Measurements from ENCODE around the gene CNN2. TPM values are rescaled to one million over a fixed set of nuclear protein-coding genes. Genes with fewer than 3 reads are reported as not detected.

CNN2 gene
- total and polyA plus RNA-seq, 2 donors from 2014 or later: 64.1 to 131 TPM

DNA sequence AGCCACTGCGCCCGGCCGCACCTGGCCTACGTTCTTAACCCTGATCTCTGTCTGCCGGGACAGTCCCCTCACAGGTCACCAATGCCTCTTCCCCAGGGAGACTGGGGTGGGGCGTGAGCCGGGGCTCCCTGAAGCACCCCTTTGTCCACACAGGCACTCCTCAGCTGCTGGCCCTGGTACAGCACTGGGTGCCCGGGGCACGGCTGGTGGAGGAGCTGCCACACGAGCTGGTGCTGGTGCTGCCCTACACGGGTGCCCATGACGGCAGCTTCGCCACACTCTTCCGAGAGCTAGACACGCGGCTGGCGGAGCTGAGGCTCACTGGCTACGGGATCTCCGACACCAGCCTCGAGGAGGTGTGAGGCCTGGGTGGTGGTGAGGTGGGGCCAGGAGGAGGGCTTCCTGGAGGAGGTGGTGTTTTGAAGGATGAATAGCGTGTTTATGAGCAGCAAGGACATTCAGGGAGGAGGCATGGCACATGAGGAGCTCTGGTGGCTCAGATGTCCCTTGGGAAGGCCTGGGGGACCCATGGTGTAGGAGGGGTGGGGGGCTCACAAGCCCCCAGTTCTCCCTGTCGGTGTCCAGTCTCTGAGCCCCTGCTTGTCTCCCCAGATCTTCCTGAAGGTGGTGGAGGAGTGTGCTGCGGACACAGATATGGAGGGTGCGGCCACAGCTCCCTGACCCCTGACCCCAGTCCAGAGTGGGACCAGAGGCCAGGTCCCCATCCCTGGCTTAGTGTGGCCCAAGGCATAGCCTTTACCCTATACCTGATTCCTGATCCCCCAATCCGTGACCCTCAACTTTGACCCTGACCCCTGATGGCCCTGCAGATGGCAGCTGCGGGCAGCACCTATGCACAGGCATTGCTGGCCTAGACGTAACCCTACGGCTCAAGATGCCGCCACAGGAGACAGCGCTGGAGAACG, 27.0 kb downstream of the CNN2 start:
- Histone ChIP-seq H3K36me3 (ENCODE audit: control insufficient read depth in 2 of 3, insufficient read depth in 3 of 3, low read length in 3 of 3) (peaks cover 0 to 4% (median 0%) of the 10 kb centered on the region in 3 donors), H3K9me3 (ENCODE audit: control insufficient read depth in 2 of 3, insufficient read depth in 1 of 3, low read length in 3 of 3) (peaks cover 0 to 24% (median 7%) of the 10 kb centered on the region in 3 donors), H3K4me1 (ENCODE audit: control insufficient read depth in 2 of 3, insufficient read depth in 2 of 3, low read depth in 1 of 3, low read length in 3 of 3) (no peaks in the 10 kb centered on the region), H3K27me3 (ENCODE audit: control insufficient read depth, insufficient read depth, low read length) (no peaks in the 10 kb centered on the region), H3K27ac (ENCODE audit: low read depth in 2 of 2, low read length in 2 of 2) (no peak overlapping the region), H3K4me3 (ENCODE audit: low read length in 3 of 3) (no peak overlapping the region), H3K9ac (ENCODE audit: low read length in 3 of 3) (no peak overlapping the region)
- intact Hi-C loops (cut with DNase I): no loop called here
- TF ChIP-seq, protein P1, sequence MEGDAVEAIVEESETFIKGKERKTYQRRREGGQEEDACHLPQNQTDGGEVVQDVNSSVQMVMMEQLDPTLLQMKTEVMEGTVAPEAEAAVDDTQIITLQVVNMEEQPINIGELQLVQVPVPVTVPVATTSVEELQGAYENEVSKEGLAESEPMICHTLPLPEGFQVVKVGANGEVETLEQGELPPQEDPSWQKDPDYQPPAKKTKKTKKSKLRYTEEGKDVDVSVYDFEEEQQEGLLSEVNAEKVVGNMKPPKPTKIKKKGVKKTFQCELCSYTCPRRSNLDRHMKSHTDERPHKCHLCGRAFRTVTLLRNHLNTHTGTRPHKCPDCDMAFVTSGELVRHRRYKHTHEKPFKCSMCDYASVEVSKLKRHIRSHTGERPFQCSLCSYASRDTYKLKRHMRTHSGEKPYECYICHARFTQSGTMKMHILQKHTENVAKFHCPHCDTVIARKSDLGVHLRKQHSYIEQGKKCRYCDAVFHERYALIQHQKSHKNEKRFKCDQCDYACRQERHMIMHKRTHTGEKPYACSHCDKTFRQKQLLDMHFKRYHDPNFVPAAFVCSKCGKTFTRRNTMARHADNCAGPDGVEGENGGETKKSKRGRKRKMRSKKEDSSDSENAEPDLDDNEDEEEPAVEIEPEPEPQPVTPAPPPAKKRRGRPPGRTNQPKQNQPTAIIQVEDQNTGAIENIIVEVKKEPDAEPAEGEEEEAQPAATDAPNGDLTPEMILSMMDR (IDR thresholded peaks at IDR 0.05; ENCODE audit: borderline replicate concordance, extremely low read depth, insufficient read depth): no peak
- DNase-seq (peak in 1 of 5 donors; percentile 37), FAIRE-seq (no peak)

DNA sequence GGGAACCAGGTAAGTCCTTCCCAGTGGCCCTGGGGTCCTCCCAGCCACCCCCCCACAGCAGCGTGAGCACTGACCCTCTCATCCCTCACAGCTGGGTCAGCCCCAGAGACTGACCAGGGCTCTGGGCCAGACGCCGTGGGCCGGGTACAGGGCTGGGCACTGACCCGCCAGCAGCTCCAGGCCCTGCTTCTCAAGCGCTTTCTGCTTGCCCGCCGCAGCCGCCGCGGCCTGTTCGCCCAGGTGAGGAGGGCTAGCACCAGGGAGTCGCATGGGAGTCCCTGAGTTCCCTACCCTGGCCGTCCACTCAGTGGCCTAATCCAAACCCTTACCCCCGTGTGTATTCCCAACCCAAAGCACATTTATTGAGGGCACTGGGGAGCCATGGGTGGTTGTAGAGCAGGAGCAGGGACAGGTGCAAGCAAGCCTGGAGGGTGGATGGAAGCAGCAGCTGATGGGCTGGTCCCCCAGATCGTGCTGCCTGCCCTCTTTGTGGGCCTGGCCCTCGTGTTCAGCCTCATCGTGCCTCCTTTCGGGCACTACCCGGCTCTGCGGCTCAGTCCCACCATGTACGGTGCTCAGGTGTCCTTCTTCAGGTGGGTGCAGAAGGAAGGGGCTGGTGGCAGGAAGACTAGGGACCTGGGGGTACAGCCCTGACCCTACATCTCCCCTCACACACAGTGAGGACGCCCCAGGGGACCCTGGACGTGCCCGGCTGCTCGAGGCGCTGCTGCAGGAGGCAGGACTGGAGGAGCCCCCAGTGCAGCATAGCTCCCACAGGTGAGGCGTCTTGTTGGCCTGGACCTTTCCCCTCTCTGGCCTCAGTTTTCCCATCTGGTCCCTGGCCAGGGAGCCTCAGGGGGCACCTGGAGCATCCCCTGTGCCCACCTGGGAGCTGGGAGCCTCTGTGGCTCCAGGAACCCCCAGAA, 28.0 kb downstream of the CNN2 start:
- Histone ChIP-seq H3K9ac (ENCODE audit: low read length in 3 of 3) (no peak overlapping the region), H3K27me3 (ENCODE audit: control insufficient read depth, insufficient read depth, low read length) (no peaks in the 10 kb centered on the region), H3K36me3 (ENCODE audit: control insufficient read depth in 2 of 3, insufficient read depth in 3 of 3, low read length in 3 of 3) (peaks cover 0 to 8% (median 0%) of the 10 kb centered on the region in 3 donors), H3K27ac (ENCODE audit: low read depth in 2 of 2, low read length in 2 of 2) (no peak overlapping the region), H3K4me3 (ENCODE audit: low read length in 3 of 3) (no peak overlapping the region), H3K4me1 (ENCODE audit: control insufficient read depth in 2 of 3, insufficient read depth in 2 of 3, low read depth in 1 of 3, low read length in 3 of 3) (no peaks in the 10 kb centered on the region), H3K9me3 (ENCODE audit: control insufficient read depth in 2 of 3, insufficient read depth in 1 of 3, low read length in 3 of 3) (peaks cover 0 to 29% (median 7%) of the 10 kb centered on the region in 3 donors)
- FAIRE-seq: no peak
- TF ChIP-seq, protein P1 (IDR thresholded peaks at IDR 0.05; ENCODE audit: borderline replicate concordance, extremely low read depth, insufficient read depth): no peak
- DNase-seq: no peak
- intact Hi-C loops (cut with DNase I): no loop called here

DNA sequence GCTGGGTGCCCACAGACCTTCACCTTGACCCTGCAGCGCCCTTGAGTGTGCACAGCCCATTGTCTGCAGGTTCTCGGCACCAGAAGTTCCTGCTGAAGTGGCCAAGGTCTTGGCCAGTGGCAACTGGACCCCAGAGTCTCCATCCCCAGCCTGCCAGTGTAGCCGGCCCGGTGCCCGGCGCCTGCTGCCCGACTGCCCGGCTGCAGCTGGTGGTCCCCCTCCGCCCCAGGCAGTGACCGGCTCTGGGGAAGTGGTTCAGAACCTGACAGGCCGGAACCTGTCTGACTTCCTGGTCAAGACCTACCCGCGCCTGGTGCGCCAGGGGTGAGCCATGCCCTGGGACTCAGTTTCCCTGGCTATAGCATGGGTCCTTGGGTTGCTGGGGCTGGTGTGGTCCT, 28.6 kb downstream of the CNN2 start:
- no peaks in the 10 kb centered on the region for H3K27me3 ChIP-seq (ENCODE audit: control insufficient read depth, insufficient read depth, low read length)
- H3K27ac ChIP-seq (ENCODE audit: low read depth in 2 of 2, low read length in 2 of 2): no peak overlapping the region
- intact Hi-C loops (cut with DNase I): no loop called here
- no peak for DNase-seq
- no peak for FAIRE-seq
- TF ChIP-seq, protein P1 (IDR thresholded peaks at IDR 0.05; ENCODE audit: borderline replicate concordance, extremely low read depth, insufficient read depth): no peak
- H3K4me1 ChIP-seq (ENCODE audit: control insufficient read depth in 2 of 3, insufficient read depth in 2 of 3, low read depth in 1 of 3, low read length in 3 of 3): no peaks in the 10 kb centered on the region
- peaks cover 0 to 8% (median 0%) of the 10 kb centered on the region in 3 donors for H3K36me3 ChIP-seq (ENCODE audit: control insufficient read depth in 2 of 3, insufficient read depth in 3 of 3, low read length in 3 of 3)
- no peak overlapping the region for H3K4me3 ChIP-seq (ENCODE audit: low read length in 3 of 3)
- H3K9ac ChIP-seq (ENCODE audit: low read length in 3 of 3): no peak overlapping the region
- peaks cover 0 to 29% (median 7%) of the 10 kb centered on the region in 3 donors for H3K9me3 ChIP-seq (ENCODE audit: control insufficient read depth in 2 of 3, insufficient read depth in 1 of 3, low read length in 3 of 3)

Data from kidney (tissue), 14 donors.